ENCODE measurements around the gene ITGB8.

GRCh38 chr7:20358762-20359282 is 28.1 kb downstream of the ITGB8 start:
- TF ChIP-seq POLR2A (IDR thresholded peaks at IDR 0.05; ENCODE audit: low read depth, low read length) (no peak), RFX5 (IDR thresholded peaks at IDR 0.05; ENCODE audit: low read depth, low read length) (no peak), CTCF (conservative IDR thresholded peaks at IDR 0.05; ENCODE audit: low read depth, low read length) (no peak), RAD21 (IDR thresholded peaks at IDR 0.05; ENCODE audit: low read length) (no peak), USF2 (IDR thresholded peaks at IDR 0.05; ENCODE audit: low read depth, low read length) (no peak), BHLHE40 (IDR thresholded peaks at IDR 0.05; ENCODE audit: low read depth, low read length) (no peak), MAFK (IDR thresholded peaks at IDR 0.05; ENCODE audit: low read depth, low read length) (no peak), RCOR1 (IDR thresholded peaks at IDR 0.05; ENCODE audit: insufficient replicate concordance, low read length) (no peak)

All from IMR-90 (cell line).